Calu3 (cell line): Measurements from ENCODE around the gene TRMT44. TPM values are rescaled to one million over a fixed set of nuclear protein-coding genes. Genes with fewer than 3 reads are reported as not detected.

Experiments
- BruUV-seq: library from RNA; stranded (reverse); fragments of 400-500 nt; replicated peaks from 2 replicates; lab custom pipeline; 2021; lab: Mats Ljungman, UMichigan
- CTCF ChIA-PET: fragments of 300-600 bp; sonication (Branson Sonifier 250); formaldehyde crosslinking; loops from one replicate; lab custom pipeline; 2022; ENCODE audit warnings: antibody characterized with exemption; lab: Charles Lee
- DNase-seq: peaks from one replicate; pipeline ENCODE4 v3.0.0; 2022
- H3K27ac Mint-ChIP-seq: one replicate; pipeline ENCODE4 v1.8.0; 2022; ENCODE audit warnings: mixed read lengths; ENCODE audit not compliant: unreplicated experiment
- H3K27me3 Mint-ChIP-seq: one replicate; pipeline ENCODE4 v1.8.0; 2022; ENCODE audit warnings: mixed read lengths; ENCODE audit not compliant: unreplicated experiment
- H3K36me3 Mint-ChIP-seq: one replicate; pipeline ENCODE4 v1.8.0; 2022; ENCODE audit warnings: mild to moderate bottlenecking, moderate library complexity, mixed read lengths; ENCODE audit not compliant: insufficient read depth, unreplicated experiment
- H3K4me1 Mint-ChIP-seq: one replicate; pipeline ENCODE4 v1.8.0; 2022; ENCODE audit warnings: mild to moderate bottlenecking, low read depth, mixed read lengths; ENCODE audit not compliant: unreplicated experiment
- H3K4me3 Mint-ChIP-seq: one replicate; pipeline ENCODE4 v1.8.0; 2022; ENCODE audit warnings: mild to moderate bottlenecking, low read depth, moderate library complexity, mixed read lengths; ENCODE audit not compliant: unreplicated experiment
- H3K9me3 Mint-ChIP-seq: one replicate; pipeline ENCODE4 v1.8.0; 2022; ENCODE audit warnings: low read depth, mixed read lengths; ENCODE audit not compliant: unreplicated experiment
- CTCF ChIP-seq: fragments of 200-600 bp; IDR thresholded peaks from one replicate; pipeline ENCODE4 v1.8.0; 2022; ENCODE audit warnings: antibody characterized with exemption; ENCODE audit not compliant: unreplicated experiment
- intact Hi-C: fragments of 100-400 bp; cut with micrococcal nuclease; formaldehyde crosslinking; loops from one replicate; pipeline ENCODE4 v1.10.0; 2022; ENCODE audit not compliant: unreplicated experiment
- total RNA-seq: library from RNA; stranded (reverse); gene quantifications from 2 replicates; pipeline ENCODE4 v1.2.3, GENCODE V29; 2022

The TRMT44 gene
- total RNA-seq, 1 experiment from 2014 or later: 21.5 TPM

GRCh38 chr4:8523766-8524165 is 83.2 kb downstream of the TRMT44 start:
- H3K27ac Mint-ChIP-seq: no peak overlapping the region
- no peaks in the 10 kb centered on the region for H3K4me1 Mint-ChIP-seq
- H3K9me3 Mint-ChIP-seq: no peaks in the 10 kb centered on the region
- H3K4me3 Mint-ChIP-seq: no peak overlapping the region
- intact Hi-C loops: no loop called here
- H3K27me3 Mint-ChIP-seq: no peaks in the 10 kb centered on the region
- no peaks in the 10 kb centered on the region for H3K36me3 Mint-ChIP-seq
- TF ChIP-seq CTCF: no peak
- no peak for DNase-seq
- CTCF ChIA-PET: no interaction called here
- no TSS peak for BruUV-seq

GRCh38 chr4:8524595-8525382 is 84.2 kb downstream of the TRMT44 start:
- Mint-ChIP-seq H3K4me3 (no peak overlapping the region), H3K27me3 (no peaks in the 10 kb centered on the region), H3K36me3 (no peaks in the 10 kb centered on the region), H3K9me3 (no peaks in the 10 kb centered on the region), H3K27ac (no peak overlapping the region), H3K4me1 (no peaks in the 10 kb centered on the region)
- TF ChIP-seq CTCF: no peak
- CTCF ChIA-PET: no interaction called here
- DNase-seq: no peak
- intact Hi-C loops: no loop called here
- no TSS peak for BruUV-seq

- no peak for TF ChIP-seq CTCF
- H3K4me3 Mint-ChIP-seq: no peak overlapping the region
- H3K9me3 Mint-ChIP-seq: no peaks in the 10 kb centered on the region
- DNase-seq: no peak
- CTCF ChIA-PET: no interaction called here
- intact Hi-C loops: no loop called here
- no peaks in the 10 kb centered on the region for H3K4me1 Mint-ChIP-seq
- no TSS peak for BruUV-seq
- no peaks in the 10 kb centered on the region for H3K36me3 Mint-ChIP-seq
- H3K27ac Mint-ChIP-seq: no peak overlapping the region
- H3K27me3 Mint-ChIP-seq: no peaks in the 10 kb centered on the region
These were observed 85.0 kb downstream of the TRMT44 start for GRCh38 chr4:8525383-8526120.

Other genes starting within 250 kb of the TRMT44 start
- 7.8 and 10.8 TPM in 2 replicates for gene SH3TC1, start 241.5 kb upstream of the TRMT44 start, total RNA-seq
- not detected in 2 replicates for gene HTRA3, start 171.0 kb upstream of the TRMT44 start, total RNA-seq
- gene ACOX3, start 54 bp upstream of the TRMT44 start, total RNA-seq: 11.0 and 12.1 TPM in 2 replicates
- 0.20 TPM in 1 of 2 replicates, not detected in the other for gene GPR78, start 139.6 kb downstream of the TRMT44 start, total RNA-seq
- gene CPZ, start 152.0 kb downstream of the TRMT44 start, total RNA-seq: not detected in 2 replicates